C4-2B (cell line): ENCODE data around the gene RHOT1.

ENCODE experiments used
- CTCF ChIP-seq: fragments of 450-650 bp; conservative IDR thresholded peaks from 2 replicates; pipeline ENCODE4 v1.5.1; 2017; ENCODE audit warnings: mild to moderate bottlenecking
- ZFX ChIP-seq: fragments of 450-650 bp; IDR thresholded peaks from 2 replicates; pipeline ENCODE4 v1.6.1; 2017

DNA sequence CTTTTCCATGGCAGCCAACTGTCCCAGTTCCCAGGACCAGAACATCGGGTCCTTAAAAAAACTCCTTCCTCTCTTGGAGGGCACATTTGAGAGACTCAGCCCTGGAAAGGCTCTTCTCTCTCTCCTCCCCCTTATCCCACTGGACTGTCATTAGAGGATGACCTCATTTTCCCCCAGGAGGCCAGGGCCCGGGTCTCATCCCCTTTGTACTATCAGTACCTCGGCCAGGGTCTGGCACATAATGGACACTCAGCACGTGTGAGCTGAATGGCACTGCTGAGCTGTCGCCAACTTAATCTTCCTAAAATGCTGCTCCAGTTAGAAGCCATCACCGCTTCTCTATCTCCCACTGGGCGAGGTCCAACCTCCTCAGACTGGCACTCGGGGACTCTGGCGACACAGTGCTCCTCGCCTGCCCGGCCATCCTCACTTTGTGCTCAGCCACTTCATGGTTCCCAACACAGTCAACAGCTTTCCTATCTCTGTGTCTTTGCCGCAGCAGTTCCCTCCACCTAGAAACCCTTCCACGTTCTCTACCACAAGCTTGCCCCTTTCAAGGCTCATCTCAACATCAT, 119.7 kb downstream of the RHOT1 start:
- TF ChIP-seq CTCF (no peak), ZFX (no peak)
